HAP-1 (cell line): Measurements from ENCODE around the gene LPCAT4.

ENCODE experiments used
- DNase-seq, 2 experiments: peaks; one replicate each; pipeline ENCODE4 v3.0.0-alpha.2; 2016 to 2020; ENCODE audit warnings: low spot score in 2 of 2
- H3K27me3 ChIP-seq: fragments of 250-450 bp; sonication (Bioruptor Pico); 2 replicates; pipeline ENCODE4 v1.5.1; 2020; ENCODE audit warnings: low read depth, mild to moderate bottlenecking, moderate library complexity
- H3K36me3 ChIP-seq: fragments of 250-450 bp; sonication (Bioruptor Pico); replicated peaks from 2 replicates; pipeline ENCODE4 v1.5.1; 2020; ENCODE audit warnings: mild to moderate bottlenecking
- H3K4me1 ChIP-seq: fragments of 250-450 bp; sonication (Bioruptor Pico); 2 replicates; pipeline ENCODE4 v1.5.1; 2020; ENCODE audit warnings: mild to moderate bottlenecking
- H3K4me3 ChIP-seq: fragments of 250-450 bp; sonication (Bioruptor Pico); 2 replicates; pipeline ENCODE4 v1.5.1; 2020; ENCODE audit warnings: mild to moderate bottlenecking, moderate library complexity
- H3K9me3 ChIP-seq: fragments of 250-450 bp; sonication (Bioruptor Pico); 2 replicates; pipeline ENCODE4 v1.5.1; 2020; ENCODE audit warnings: mild to moderate bottlenecking, moderate library complexity
- in situ Hi-C: fragments of 300-500 bp; cut with MboI; formaldehyde crosslinking; loops from 3 replicates; pipeline ENCODE4 v1.14.3; 2020; ENCODE audit warnings: low sequenced_read_pairs, inconsistent platforms, mixed read lengths

LPCAT4 gene

GRCh38 chr15:34373951-34374350 lies 7.0 kb upstream of the LPCAT4 start:
- in situ Hi-C loops = loop anchor here (10.0 kb wide), 1 partner anchor 61 kb away; the partner anchor contains the start of gene GOLGA8A
- DNase-seq = no peak
- Histone ChIP-seq H3K9me3 (no peaks in the 10 kb centered on the region), H3K27me3 (no peaks in the 10 kb centered on the region), H3K36me3 (no peaks in the 10 kb centered on the region), H3K4me1 (peaks cover 11% of the 10 kb centered on the region), H3K4me3 (no peak overlapping the region)

DNA sequence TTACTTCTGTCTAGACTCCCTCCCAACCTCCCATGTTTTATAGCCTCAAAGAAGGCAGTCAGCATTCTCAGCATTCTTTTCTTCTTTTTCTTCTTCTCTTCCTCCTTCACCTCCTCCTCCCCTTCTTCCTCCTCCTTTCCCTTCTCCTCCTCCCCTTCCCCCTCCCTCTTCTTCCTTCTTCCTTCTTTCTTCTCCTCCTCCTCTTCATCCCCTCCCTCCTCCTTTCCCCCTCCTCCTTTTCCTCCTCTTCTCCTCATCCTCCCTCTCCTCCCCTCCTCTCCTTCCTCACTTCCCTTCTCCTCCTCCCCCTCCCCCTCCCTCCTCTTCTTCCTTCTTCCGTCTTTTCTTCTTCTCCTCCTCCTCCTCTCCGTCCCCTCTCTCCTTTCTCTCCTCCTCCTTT lies 3.6 kb upstream of the LPCAT4 start:
- Histone ChIP-seq H3K27me3 (no peaks in the 10 kb centered on the region), H3K36me3 (no peaks in the 10 kb centered on the region), H3K4me3 (no peak overlapping the region), H3K4me1 (peaks cover 21% of the 10 kb centered on the region), H3K9me3 (no peaks in the 10 kb centered on the region)
- in situ Hi-C loops = loop anchor here (10.0 kb wide), 1 partner anchor 64 kb away; the partner anchor contains the start of gene GOLGA8A
- DNase-seq = no peak

GRCh38 chr15:34370129-34370528 lies 3.1 kb upstream of the LPCAT4 start:
- no peak overlapping the region for H3K4me3 ChIP-seq
- in situ Hi-C loops = loop anchor here (10.0 kb wide), 1 partner anchor 65 kb away; the partner anchor contains the start of gene GOLGA8A
- no peaks in the 10 kb centered on the region for H3K27me3 ChIP-seq

GRCh38 chr15:34366271-34367065 lies 528 bp downstream of the LPCAT4 start:
- DNase-seq = peak; percentile 64 to 87
- Histone ChIP-seq H3K27me3 (no peaks in the 10 kb centered on the region), H3K9me3 (no peaks in the 10 kb centered on the region), H3K4me1 (peaks cover 13% of the 10 kb centered on the region), H3K4me3 (peak overlapping the region; percentile 65), H3K36me3 (peaks cover 13% of the 10 kb centered on the region)
- in situ Hi-C loops = loop anchor here (10.0 kb wide), 1 partner anchor 262 kb away; the partner anchor contains the start of genes EMC7 and PGBD4

More at GRCh38 chr15:34370129-34370528, 3.1 kb upstream of the LPCAT4 start:
- Histone ChIP-seq H3K4me1 (peaks cover 20% of the 10 kb centered on the region), H3K36me3 (no peaks in the 10 kb centered on the region), H3K9me3 (no peaks in the 10 kb centered on the region)
- no peak for DNase-seq

GRCh38 chr15:34365836-34366235 lies 1.2 kb downstream of the LPCAT4 start:
- Histone ChIP-seq H3K4me3 (peak overlapping the region; percentile 65), H3K4me1 (peaks cover 13% of the 10 kb centered on the region), H3K9me3 (no peaks in the 10 kb centered on the region), H3K27me3 (no peaks in the 10 kb centered on the region), H3K36me3 (peaks cover 19% of the 10 kb centered on the region)
- in situ Hi-C loops = loop anchor here (10.0 kb wide), 1 partner anchor 261 kb away; the partner anchor contains the start of genes EMC7 and PGBD4
- no peak for DNase-seq

DNA sequence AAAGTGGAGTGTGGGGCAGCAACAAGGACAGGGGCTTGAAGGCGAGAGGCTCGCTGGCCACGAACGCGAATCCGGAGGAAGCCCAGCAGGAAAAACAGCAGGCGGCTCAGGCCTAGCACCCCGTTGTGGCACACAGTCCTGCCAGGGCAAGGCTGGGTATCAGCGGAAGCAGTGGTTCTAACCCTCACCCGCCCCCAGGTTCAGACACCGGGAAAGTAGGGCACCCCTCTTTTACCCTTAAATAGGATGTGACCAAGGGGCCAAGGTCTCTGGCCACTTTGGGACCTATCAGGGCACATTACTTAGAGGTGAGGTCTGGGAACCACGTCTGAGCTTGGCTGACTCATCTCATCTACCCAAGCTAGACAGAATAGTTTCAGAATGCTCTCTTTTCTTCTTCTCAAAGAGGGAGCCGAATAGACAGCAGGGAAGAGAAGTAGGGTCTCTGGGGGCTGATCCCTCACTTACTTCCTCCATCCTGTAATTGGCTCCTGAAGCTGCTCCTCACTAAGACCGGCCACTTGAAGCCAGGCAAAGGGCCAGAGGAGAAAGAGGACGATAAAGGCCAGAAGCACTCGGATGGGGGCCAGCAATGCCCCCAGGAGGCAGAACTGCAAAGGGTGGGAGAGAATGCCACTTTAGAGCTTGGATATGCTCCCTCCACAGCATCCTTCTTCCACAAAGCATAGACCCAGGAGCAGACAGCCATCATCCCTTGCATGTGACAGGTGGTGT lies 1.7 kb downstream of the LPCAT4 start:
- H3K36me3 ChIP-seq = peaks cover 24% of the 10 kb centered on the region
- H3K4me1 ChIP-seq = peaks cover 13% of the 10 kb centered on the region
- peak overlapping the region; percentile 65; the same call in 1 of the 2 replicates for H3K4me3 ChIP-seq
- no peaks in the 10 kb centered on the region for H3K27me3 ChIP-seq
- no peaks in the 10 kb centered on the region for H3K9me3 ChIP-seq
- in situ Hi-C loops = loop anchor here (10.0 kb wide), 1 partner anchor 260 kb away; the partner anchor contains the start of genes EMC7 and PGBD4
- DNase-seq = no peak

- in situ Hi-C loops = loop anchor here (10.0 kb wide), 1 partner anchor 259 kb away; the partner anchor contains the start of genes EMC7 and PGBD4
- Histone ChIP-seq H3K27me3 (no peaks in the 10 kb centered on the region), H3K4me1 (peaks cover 13% of the 10 kb centered on the region), H3K36me3 (peaks cover 36% of the 10 kb centered on the region), H3K4me3 (no peak overlapping the region), H3K9me3 (no peaks in the 10 kb centered on the region)
- no peak for DNase-seq
These were observed 3.0 kb downstream of the LPCAT4 start for GRCh38 chr15:34364041-34364440.

GRCh38 chr15:34362047-34362773 lies 4.8 kb downstream of the LPCAT4 start:
- peaks cover 43% of the 10 kb centered on the region for H3K36me3 ChIP-seq
- no peaks in the 10 kb centered on the region for H3K27me3 ChIP-seq
- H3K4me3 ChIP-seq = no peak overlapping the region
- H3K4me1 ChIP-seq = peaks cover 5% of the 10 kb centered on the region
- no peak for DNase-seq
- H3K9me3 ChIP-seq = no peaks in the 10 kb centered on the region
- in situ Hi-C loops = loop anchor here (10.0 kb wide), 1 partner anchor 257 kb away; the partner anchor contains the start of genes EMC7 and PGBD4

GRCh38 chr15:34361278-34361677 lies 5.7 kb downstream of the LPCAT4 start:
- Histone ChIP-seq H3K36me3 (peaks cover 43% of the 10 kb centered on the region), H3K4me3 (no peak overlapping the region), H3K27me3 (no peaks in the 10 kb centered on the region), H3K9me3 (no peaks in the 10 kb centered on the region), H3K4me1 (peaks cover 5% of the 10 kb centered on the region)
- in situ Hi-C loops = loop anchor here (10.0 kb wide), 1 partner anchor 256 kb away; the partner anchor contains the start of genes EMC7 and PGBD4
- DNase-seq = no peak

DNA sequence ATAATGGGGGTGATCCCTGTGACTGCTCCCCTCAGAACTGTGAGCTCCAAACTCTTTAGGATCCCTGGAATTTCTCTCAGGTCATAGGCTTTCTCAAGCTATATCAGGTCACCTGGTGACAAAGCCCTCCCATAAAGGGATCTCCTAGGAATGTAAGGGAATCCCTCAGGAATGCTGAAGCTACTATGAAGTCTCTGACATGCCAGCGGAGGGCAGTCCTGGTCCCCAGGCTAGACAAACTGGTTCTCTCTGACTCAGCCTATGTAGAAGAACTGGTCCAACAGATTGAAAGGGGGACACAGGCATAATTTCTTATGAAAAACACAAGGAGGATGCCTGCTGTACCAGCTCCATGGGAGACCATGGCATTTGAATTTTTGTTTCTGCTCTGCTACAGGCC lies 6.7 kb downstream of the LPCAT4 start:
- in situ Hi-C loops = loop anchor here (10.0 kb wide), 1 partner anchor 255 kb away; the partner anchor contains the start of genes EMC7 and PGBD4
- H3K36me3 ChIP-seq = peaks cover 43% of the 10 kb centered on the region
- no peak overlapping the region for H3K4me3 ChIP-seq
- no peaks in the 10 kb centered on the region for H3K9me3 ChIP-seq
- no peak for DNase-seq
- H3K27me3 ChIP-seq = no peaks in the 10 kb centered on the region
- H3K4me1 ChIP-seq = no peaks in the 10 kb centered on the region

DNA sequence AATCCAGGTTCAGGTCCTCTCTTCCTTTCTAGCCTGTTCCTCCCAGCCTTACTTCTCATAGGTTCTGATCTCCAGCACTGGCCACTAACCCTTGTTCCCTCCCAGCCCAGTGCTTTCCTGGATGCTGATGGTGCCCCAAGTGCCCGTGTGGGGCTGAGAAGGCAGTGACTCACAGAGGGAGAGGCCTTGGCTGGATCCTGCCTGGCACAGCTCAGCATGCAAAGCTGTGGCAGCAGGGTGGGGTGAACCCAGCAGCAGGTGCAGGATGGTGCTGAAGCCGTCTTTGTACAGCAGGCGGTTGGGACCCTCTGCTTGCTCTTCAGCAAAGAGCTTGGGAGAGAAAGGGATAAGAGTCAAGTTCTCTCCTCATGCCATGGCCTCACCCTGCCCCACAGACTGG lies 7.6 kb downstream of the LPCAT4 start:
- peaks cover 43% of the 10 kb centered on the region for H3K36me3 ChIP-seq
- H3K4me3 ChIP-seq = no peak overlapping the region
- no peaks in the 10 kb centered on the region for H3K27me3 ChIP-seq
- no peak for DNase-seq
- H3K9me3 ChIP-seq = no peaks in the 10 kb centered on the region
- in situ Hi-C loops = no loop called here
- no peaks in the 10 kb centered on the region for H3K4me1 ChIP-seq

DNA sequence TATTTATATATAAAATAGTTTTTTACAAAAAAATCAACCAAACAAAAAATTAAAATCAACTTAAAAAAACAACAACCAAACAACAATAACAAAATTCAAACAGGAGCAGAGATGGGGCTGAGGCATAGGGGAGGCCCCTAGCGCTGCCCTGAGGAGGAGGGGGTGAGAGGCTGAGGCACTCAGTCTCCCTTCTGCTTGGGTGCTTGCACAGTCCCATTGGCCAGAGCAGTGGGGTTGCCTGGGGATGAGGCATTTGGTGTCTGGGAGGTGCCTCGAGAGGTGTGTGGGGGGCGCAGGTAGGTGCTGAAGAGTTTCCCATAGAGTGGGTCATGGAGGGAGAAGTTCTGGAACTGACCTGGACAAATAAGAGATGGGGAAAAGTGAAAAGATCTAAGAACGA lies 8.0 kb downstream of the LPCAT4 start:
- H3K4me1 ChIP-seq = no peaks in the 10 kb centered on the region

DNA sequence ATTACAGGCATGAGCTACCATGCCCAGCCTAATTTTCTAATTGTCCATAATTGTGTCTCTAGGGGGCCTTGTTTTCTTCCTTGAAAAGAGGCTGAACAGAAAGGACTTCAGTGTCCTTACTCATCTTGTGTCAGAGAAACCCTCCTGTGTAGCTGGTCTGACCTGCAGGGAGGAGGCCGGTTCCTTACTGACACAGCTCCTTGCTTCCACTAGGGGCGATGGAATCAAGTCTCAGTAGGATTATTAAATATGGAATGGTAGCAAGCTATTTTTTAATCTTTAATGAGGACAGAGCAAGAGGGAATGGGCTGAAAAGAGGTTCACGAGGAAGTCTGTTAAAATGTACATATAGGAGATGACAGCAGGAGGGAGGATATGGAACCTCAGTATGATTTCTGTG lies 8.6 kb downstream of the LPCAT4 start:
- Histone ChIP-seq H3K27me3 (no peaks in the 10 kb centered on the region), H3K4me3 (no peak overlapping the region), H3K36me3 (peaks cover 43% of the 10 kb centered on the region), H3K4me1 (no peaks in the 10 kb centered on the region), H3K9me3 (no peaks in the 10 kb centered on the region)
- in situ Hi-C loops = no loop called here
- no peak for DNase-seq

More for the DNA sequence above, 8.0 kb downstream of the LPCAT4 start:
- Histone ChIP-seq H3K36me3 (peaks cover 43% of the 10 kb centered on the region), H3K9me3 (no peaks in the 10 kb centered on the region), H3K27me3 (no peaks in the 10 kb centered on the region), H3K4me3 (no peak overlapping the region)
- DNase-seq = no peak
- in situ Hi-C loops = no loop called here
